ENCODE data around the gene SLC12A6.

The SLC12A6 gene

DNA sequence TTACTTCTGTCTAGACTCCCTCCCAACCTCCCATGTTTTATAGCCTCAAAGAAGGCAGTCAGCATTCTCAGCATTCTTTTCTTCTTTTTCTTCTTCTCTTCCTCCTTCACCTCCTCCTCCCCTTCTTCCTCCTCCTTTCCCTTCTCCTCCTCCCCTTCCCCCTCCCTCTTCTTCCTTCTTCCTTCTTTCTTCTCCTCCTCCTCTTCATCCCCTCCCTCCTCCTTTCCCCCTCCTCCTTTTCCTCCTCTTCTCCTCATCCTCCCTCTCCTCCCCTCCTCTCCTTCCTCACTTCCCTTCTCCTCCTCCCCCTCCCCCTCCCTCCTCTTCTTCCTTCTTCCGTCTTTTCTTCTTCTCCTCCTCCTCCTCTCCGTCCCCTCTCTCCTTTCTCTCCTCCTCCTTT, 33.1 kb upstream of the SLC12A6 start:
- no peak for DNase-seq (ENCODE audit: extremely low spot score)
- ChIA-PET CTCF (no interaction called here), POLR2A (no interaction called here)
- TF ChIP-seq NFRKB (IDR thresholded peaks at IDR 0.05) (no peak), L3MBTL2 (conservative IDR thresholded peaks at IDR 0.05) (no peak), LEF1 (IDR thresholded peaks at IDR 0.05; ENCODE audit: borderline replicate concordance) (no peak), HDGF (IDR thresholded peaks at IDR 0.05; ENCODE audit: borderline replicate concordance) (no peak), SP1 (IDR thresholded peaks at IDR 0.05) (no peak), TARDBP (IDR thresholded peaks at IDR 0.05) (no peak), PKNOX1 (IDR thresholded peaks at IDR 0.05) (no peak), SUZ12 (IDR thresholded peaks at IDR 0.05) (no peak), ARNT (IDR thresholded peaks at IDR 0.05) (no peak), ZNF384 (IDR thresholded peaks at IDR 0.05) (no peak)

- CTCF ChIA-PET: no interaction called here
These were observed 32.5 kb upstream of the SLC12A6 start for GRCh38 chr15:34370129-34370528.

GRCh38 chr15:34367101-34368081, 29.8 kb upstream of the SLC12A6 start, which contains the start of gene LPCAT4:
Gene LPCAT4, minus strand, starts transcription at chr15:34367196. Its CDS starts 96 bp downstream, at chr15:34367100.
- peak; percentile 51 for TF ChIP-seq L3MBTL2 (conservative IDR thresholded peaks at IDR 0.05)
- no peak for TF ChIP-seq ZNF384 (IDR thresholded peaks at IDR 0.05)
- ChIA-PET CTCF (interaction anchor here (0.6 to 1.7 kb wide), 5 partner anchors 13 to 306 kb away, joined by 3 to 6 read pairs (median 3); no protein-coding TSS in a partner anchor), POLR2A (interaction anchor here (0.7 to 2.9 kb wide), 12 partner anchors 10 to 636 kb away, joined by 3 to 17 read pairs (median 4); partner anchors contain the start of genes NOP10, NUTM1 and SLC12A6)
- peak; percentile 87 for DNase-seq (ENCODE audit: extremely low spot score)

More at GRCh38 chr15:34370129-34370528, 32.5 kb upstream of the SLC12A6 start:
- DNase-seq (ENCODE audit: extremely low spot score): no peak
- no peak for TF ChIP-seq ELF4 (IDR thresholded peaks at IDR 0.05)
- TF ChIP-seq NFRKB (IDR thresholded peaks at IDR 0.05): no peak
- no peak for TF ChIP-seq FOXA1 (IDR thresholded peaks at IDR 0.05)
- no peak for TF ChIP-seq FOXM1 (IDR thresholded peaks at IDR 0.05; ENCODE audit: borderline replicate concordance)
- no peak for TF ChIP-seq LEF1 (IDR thresholded peaks at IDR 0.05; ENCODE audit: borderline replicate concordance)
- no peak for TF ChIP-seq HDGF (IDR thresholded peaks at IDR 0.05; ENCODE audit: borderline replicate concordance)
- no peak for TF ChIP-seq L3MBTL2 (conservative IDR thresholded peaks at IDR 0.05)
- no peak for TF ChIP-seq SP1 (IDR thresholded peaks at IDR 0.05)
- TF ChIP-seq TARDBP (IDR thresholded peaks at IDR 0.05): no peak
- no peak for TF ChIP-seq PKNOX1 (IDR thresholded peaks at IDR 0.05)
- no peak for TF ChIP-seq FOXK2 (IDR thresholded peaks at IDR 0.05)
- TF ChIP-seq ZNF384 (IDR thresholded peaks at IDR 0.05): no peak
- no peak for TF ChIP-seq SUZ12 (IDR thresholded peaks at IDR 0.05)
- no peak for TF ChIP-seq BHLHE40 (IDR thresholded peaks at IDR 0.05; ENCODE audit: borderline replicate concordance)
- no peak for TF ChIP-seq CTBP1 (IDR thresholded peaks at IDR 0.05; ENCODE audit: borderline replicate concordance)
- no peak for TF ChIP-seq ARNT (IDR thresholded peaks at IDR 0.05)
- POLR2A ChIA-PET: no interaction called here

GRCh38 chr15:34366271-34367065, 28.9 kb upstream of the SLC12A6 start:
- peak; percentile 30; the same call in 1 of the 2 replicates for TF ChIP-seq L3MBTL2 (conservative IDR thresholded peaks at IDR 0.05)
- TF ChIP-seq TARDBP (IDR thresholded peaks at IDR 0.05): no peak
- TF ChIP-seq FOXM1 (IDR thresholded peaks at IDR 0.05; ENCODE audit: borderline replicate concordance): no peak
- no peak for TF ChIP-seq CTBP1 (IDR thresholded peaks at IDR 0.05; ENCODE audit: borderline replicate concordance)
- no peak for TF ChIP-seq ZNF384 (IDR thresholded peaks at IDR 0.05)
- no peak for TF ChIP-seq LEF1 (IDR thresholded peaks at IDR 0.05; ENCODE audit: borderline replicate concordance)
- no peak for TF ChIP-seq SUZ12 (IDR thresholded peaks at IDR 0.05)
- POLR2A ChIA-PET: interaction anchor here (0.8 to 2.9 kb wide), 11 partner anchors 9 to 154 kb away, joined by 3 to 17 read pairs (median 4); partner anchors contain the start of genes NOP10, NUTM1 and SLC12A6
- CTCF ChIA-PET: interaction anchor here (0.7 to 1.7 kb wide), 3 partner anchors 12 to 305 kb away, joined by 3 to 6 read pairs (median 3); no protein-coding TSS in a partner anchor
- peak; percentile 19 for DNase-seq (ENCODE audit: extremely low spot score)

DNA sequence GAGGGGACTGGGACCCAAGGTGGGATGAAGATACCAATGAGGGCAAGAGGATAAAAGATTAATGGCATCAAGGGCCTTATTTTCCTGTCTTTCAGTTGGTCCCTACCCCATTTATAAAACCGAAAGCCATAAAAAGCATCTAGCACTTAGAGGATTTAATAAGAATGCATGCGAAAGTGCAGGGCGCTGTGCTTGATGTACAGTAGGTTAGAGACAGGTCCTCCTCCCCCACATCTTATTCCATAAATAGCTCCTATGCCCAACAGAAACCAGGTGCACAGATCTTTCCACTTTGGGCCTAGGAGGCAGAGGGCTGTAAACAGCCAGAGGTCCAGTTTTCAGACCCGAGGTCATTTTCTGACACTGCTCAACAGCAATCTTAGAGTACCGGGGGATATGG, 28.3 kb upstream of the SLC12A6 start:
- TF ChIP-seq ELF4 (IDR thresholded peaks at IDR 0.05) (no peak), FOXM1 (IDR thresholded peaks at IDR 0.05; ENCODE audit: borderline replicate concordance) (no peak), PKNOX1 (IDR thresholded peaks at IDR 0.05) (no peak), L3MBTL2 (conservative IDR thresholded peaks at IDR 0.05) (no peak), BHLHE40 (IDR thresholded peaks at IDR 0.05; ENCODE audit: borderline replicate concordance) (no peak), ZNF384 (IDR thresholded peaks at IDR 0.05) (no peak), SP1 (IDR thresholded peaks at IDR 0.05) (no peak), CTBP1 (IDR thresholded peaks at IDR 0.05; ENCODE audit: borderline replicate concordance) (no peak), FOXA1 (IDR thresholded peaks at IDR 0.05) (no peak), NFRKB (IDR thresholded peaks at IDR 0.05) (no peak), ARNT (IDR thresholded peaks at IDR 0.05) (no peak), HDGF (IDR thresholded peaks at IDR 0.05; ENCODE audit: borderline replicate concordance) (no peak), TARDBP (IDR thresholded peaks at IDR 0.05) (no peak), LEF1 (IDR thresholded peaks at IDR 0.05; ENCODE audit: borderline replicate concordance) (no peak), SUZ12 (IDR thresholded peaks at IDR 0.05) (no peak), FOXK2 (IDR thresholded peaks at IDR 0.05) (no peak)
- POLR2A ChIA-PET: interaction anchor here (1.1 to 2.9 kb wide), 7 partner anchors 8 to 149 kb away, joined by 3 to 17 read pairs (median 5); partner anchors contain the start of genes NOP10 and NUTM1
- CTCF ChIA-PET: interaction anchor here (1.7 kb wide), 1 partner anchor 11 kb away, joined by 6 read pairs; no protein-coding TSS in a partner anchor
- DNase-seq (ENCODE audit: extremely low spot score): no peak
